Central memory CD4-positive, alpha-beta T cell (primary cell): Measurements from ENCODE around the gene MRPL55.
A peak's percentile ranks its signal among the peaks of the same experiment; 100 is the strongest.
"Not testable (repeated sequence)": the region's sequence is repeated elsewhere in the genome, so short reads cannot be mapped to it uniquely, and the experiment has no call there.

ENCODE experiments used
- DNase-seq: peaks from one replicate; pipeline ENCODE4 v3.0.0; 2022

The MRPL55 gene

DNA sequence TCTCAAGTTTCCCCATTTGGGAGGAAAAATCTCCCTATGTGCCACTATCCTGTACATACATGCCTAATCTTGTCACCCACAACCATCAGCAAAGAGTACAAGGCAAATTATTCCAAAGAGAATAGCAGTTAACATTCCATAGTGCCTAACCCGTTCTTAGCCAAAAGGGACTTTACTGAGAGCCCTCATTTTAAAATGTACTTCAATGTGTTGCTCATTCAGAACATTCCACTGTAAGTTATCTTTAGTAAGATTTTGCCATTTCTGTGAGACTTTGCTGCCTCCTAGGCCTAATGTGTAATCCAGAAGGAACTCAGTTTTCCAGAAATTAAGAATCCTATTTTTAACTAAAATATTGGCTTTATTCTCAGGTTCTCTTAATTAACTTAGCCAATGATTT is 11.3 kb upstream of the MRPL55 start:
- no peak for DNase-seq

DNA sequence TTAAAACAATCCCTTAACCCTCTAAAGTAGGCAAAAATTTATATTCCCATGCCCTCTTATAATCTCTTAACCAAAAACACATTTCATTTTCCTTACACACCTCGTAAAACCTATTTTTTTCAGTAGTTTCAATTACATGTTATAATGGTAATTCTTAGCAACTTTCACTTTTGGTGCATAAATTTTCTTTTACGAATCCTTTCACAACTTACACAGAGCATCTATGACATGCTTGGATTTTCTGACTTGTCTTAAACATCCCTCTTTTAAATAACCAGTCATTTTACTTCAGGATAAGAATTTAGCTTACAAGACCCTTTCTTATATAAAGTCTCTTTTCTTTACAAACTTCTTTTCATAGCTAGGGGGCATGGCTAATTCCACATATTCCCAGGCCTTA is 8.9 kb upstream of the MRPL55 start:
- no peak for DNase-seq

DNA sequence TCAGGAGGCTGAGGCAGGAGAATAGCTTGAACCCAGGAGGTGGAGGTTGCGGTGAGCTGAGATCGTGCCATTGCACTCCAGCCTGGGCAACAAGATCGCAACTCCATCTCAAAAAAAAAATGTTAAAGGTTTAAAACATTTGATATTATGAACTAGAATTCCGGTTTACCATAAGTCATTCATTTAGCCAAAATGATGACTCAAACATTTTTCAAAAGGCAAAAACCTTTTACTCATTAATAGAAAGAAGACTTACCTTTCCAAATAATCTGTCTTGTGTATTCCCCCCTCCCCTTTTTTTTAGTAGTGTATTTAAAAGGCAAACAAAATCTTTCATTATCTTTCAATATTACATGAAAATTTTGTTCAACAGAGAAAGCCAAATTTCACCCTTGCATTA is 8.2 kb upstream of the MRPL55 start:
- no peak for DNase-seq

DNA sequence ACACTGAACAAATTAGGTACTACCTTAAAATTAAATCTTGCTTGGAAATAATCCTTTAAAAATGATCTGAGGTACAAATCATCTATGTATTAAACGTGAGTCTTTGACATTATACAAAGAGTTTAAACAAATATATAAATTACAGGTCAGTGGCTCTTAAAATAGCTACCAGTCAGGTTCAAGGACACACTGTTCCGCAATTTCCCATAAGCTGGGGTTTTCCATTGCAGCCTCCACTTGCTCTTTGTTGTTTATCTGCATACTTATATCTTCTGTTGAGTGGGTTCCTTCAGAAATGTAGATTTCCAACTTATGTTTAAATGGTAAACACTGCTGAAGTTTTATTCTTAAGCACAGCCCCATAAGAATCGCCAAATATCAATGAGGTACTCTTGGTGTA is 5.7 kb upstream of the MRPL55 start:
- no peak for DNase-seq

DNA sequence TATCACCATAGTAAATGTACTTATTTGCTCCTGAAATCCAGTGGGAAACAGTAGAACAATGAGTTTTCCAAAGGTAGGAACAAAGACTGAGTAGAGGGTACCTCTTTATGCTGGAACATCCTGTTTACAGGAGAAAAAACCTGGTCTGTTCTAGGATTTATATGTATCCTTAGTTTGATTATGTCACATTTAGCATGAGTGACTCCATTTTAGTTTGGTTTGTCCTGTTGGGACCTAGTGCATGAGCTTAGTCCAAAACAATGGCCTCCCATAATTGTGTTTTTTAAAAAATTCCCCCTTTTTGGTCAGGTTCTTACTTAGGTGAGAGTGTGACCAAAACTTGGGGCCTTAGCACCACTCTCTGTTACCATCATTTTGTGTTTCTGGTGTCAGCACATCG is 3.5 kb upstream of the MRPL55 start:
- no peak for DNase-seq

DNA sequence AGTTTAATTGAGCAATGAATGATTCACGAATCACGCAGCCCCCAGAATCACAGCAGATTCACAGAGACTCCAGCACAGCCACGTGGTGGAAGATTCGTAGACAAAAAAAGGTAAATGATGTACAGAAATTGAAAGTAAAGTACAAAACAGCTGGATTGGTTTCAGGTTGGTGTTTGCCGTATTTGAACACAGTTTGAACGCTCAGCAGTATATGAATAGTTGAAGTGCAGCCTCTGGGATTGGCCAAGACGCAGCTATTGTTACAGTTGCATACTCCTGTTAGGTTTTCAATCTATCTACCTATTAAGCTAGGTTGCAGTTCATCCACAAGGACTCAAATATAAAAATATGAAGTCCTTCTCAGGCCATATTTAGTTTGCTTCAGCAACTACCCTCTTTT is 3.1 kb upstream of the MRPL55 start:
- no peak for DNase-seq

DNA sequence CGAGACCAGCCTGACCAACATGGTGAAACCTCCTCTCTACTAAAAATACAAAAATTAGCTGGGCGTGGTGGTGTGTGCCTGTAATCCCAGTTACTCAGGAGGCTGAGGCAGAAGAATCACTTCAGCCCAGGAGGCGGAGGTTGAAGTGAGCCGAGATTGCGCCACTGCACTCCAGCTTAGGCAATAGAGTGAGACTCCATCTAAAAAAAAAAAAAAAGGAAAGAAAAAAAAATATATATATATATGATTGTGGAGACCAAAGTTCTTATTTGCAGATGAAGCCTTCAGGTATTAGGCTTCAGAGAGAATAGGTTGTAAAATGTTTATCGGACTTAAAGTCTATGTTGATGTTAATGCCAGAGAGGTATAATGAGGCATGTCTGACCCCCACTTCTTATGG is 2.2 kb upstream of the MRPL55 start:
- DNase-seq: not testable (repeated sequence)

DNA sequence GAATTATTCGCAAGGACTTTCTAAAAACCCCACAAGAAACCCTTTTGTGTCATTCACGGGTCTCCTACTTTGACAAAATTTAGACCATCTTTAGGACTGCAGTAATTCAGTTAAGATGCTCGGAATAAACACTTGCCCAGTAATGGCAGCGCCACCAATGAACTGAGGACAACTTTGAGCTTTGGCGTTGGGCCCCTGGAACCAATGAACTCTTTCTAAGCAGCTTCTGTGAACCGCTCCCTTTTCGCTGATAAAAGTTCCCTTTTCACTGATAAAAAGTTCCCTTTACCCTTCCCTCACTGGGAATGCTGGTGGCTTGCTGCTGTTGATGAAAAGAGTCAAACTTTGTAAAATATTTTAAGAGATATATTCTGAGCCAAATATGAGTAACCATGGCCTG is 1.5 kb upstream of the MRPL55 start:
- DNase-seq: no peak

DNA sequence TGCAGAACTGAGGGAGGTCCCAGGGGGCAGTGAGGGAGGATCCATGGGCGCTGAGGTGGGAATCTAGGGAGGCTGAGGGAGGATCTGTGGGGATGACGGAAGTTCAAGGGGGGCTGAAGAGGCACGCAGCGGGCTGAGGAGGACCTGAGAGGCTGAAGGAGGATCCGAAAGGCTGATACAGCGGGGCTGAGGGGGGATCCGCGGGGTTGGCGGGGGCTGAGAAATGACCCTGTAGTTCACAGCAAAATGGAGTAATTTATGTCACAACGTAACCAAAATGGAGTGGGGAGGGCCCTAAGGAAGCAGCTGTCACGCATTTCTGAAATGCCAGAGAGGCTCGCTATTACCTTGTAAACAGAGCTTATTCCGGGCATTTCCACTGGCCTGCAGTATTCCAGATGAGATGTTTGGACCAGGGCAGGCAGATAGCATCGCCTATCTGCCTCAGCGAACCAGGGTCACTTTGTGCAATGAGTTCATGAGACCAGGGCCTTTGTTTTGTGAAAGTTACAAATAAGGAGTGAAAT is 926 bp upstream of the MRPL55 start:
- no peak for DNase-seq

DNA sequence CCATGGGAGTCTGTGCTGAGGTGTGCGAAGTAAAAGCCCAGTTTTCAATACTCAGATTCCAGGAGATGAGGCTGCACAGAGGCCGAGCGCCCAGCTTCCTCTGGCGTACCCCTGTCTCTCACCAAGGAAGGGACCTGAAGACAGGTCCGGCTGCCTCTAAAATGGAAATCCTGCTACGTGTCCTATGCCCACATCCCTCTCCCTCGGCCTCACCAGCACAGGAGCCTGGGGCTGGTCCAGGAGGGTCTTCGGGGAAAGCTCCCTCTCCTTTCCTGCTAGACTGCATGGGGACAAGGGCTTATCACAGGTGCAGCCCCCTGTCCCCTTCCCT is 392 bp downstream of the MRPL55 start:
- DNase-seq: no peak

DNA sequence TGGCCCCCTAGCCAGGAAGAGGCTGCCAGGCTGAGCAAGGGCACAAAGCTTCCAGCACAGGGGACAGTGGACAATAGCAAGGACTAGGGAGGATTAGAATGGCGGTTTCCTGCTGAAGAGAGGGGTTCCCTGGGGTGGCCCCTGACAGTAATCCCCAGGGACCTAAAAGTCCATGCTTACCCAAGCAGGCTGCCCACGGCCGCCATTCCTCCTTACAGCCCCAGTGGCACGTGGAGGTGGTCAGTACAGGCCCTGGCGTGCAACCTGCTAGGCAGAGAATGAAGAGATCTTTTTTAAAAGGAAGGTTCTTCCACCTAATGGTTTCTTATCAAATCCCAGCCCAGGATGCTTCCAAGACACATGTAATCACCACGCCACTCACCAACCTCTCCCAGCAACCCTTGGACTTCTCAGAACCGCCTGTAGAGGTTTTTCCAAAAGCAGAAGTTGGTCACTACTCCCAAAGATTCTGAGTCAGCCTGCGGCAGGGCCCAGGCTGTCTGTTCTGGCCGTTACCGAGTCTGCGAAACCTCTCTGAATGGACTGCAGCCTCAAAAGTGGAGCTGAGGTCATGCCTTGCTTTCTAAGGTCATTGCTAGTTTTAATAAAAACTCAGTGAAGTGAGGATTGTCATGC is 926 bp downstream of the MRPL55 start:
- no peak for DNase-seq

DNA sequence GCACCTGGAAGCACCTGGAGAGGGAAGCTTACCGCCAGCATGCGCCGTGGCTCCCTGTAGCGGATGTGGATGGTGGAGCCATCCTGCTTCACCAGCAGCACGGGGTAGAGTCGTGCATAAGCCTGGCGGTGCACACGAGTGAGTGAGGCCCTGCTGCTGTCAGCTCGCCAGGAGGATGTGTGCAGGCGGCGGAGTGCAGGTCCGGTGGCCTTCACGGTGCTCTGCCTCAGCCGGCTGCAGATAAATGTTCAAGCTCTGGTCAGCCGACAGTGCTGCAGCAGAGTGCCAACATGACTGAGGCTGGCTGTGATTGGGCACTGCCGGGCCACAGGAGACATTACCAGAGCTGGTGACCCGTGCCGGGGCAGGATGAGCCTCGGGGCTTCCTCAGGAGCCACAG is 1.5 kb downstream of the MRPL55 start:
- DNase-seq: no peak

DNA sequence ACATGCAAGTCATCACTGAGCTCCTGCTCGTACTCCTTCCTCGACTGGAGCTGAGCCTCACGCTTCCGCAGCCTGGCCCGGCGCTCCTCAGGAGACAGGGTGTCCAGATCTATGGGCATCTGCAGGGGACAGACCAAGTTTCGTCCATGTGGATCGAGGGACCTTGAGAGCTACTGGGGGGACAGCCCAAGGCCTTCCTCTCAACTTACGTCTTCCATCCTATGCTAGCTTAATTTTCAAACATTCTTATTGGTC is 2.4 kb downstream of the MRPL55 start:
- DNase-seq: no peak

DNA sequence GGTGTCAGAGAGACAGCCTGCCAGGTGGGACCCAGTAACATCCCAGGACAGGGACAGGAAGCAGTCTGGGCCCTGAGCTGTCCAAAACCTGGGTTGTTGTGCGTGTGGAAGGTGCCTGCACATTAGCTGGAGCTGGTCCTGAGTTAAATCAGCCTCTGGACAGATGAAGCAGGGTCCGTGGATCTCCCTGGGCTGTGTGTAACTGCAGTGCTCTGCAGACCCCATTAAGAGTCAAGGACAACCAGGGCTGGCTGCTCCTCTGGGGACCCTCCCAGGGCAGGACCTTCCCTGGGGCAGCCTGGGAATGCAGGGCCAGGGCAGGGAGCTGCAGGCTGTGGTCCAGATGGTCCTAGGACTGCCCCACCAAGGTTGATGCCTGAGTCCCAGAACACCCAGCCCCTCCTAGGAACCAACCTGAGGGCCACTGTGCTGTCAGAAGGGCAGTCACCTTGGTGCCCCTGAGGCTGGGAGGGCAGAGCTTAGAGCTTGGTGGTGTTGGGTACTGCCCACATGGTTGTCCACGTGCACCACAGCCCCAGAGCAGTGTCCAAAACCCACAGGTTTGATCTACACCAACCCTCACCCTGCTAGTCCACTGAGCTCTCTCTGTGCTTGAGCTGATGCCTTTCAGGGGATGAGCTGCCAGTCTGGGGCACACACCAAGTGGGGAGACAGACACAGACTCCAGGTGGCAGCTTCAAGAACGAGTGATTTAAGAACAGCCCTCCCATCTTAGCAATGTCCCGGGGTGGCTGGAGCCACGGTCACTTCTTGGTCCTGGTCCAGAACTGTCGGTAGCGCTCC is 2.9 kb downstream of the MRPL55 start:
- DNase-seq: no peak

DNA sequence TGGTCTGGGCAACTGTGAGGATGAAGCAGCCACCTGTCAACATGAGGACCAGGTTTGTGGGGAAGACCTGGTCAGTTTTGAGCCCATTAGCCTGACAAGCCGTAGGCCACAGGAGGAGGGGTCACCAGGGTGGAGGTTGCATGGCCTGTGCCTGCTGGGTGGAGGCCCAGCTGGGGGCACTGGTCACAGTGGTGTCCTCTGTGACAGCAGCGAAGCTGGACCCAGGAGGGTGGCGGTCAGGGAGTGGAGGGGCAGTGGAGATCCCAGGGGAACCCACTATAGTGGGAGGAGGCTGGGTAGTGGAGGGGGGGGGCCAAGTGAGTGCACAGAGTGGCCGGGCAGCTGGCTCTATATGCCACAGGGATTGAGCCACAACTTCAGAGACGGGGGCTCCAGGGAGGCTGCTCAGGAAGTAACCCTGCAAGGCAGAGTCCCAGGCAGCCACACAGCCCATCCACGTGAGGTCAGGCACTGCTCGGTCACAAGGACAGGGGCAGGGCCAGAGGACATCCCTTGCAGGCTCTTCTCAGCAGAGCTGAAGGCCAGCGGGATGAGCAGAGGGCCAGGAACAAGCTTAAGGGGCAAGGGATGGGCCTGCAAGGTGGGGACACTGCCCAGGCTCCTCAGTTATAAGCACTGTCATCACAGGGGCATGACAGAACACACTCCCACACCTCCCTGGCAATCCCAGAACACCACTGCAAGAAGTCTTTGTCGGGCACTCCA is 3.7 kb downstream of the MRPL55 start:
- DNase-seq: no peak

DNA sequence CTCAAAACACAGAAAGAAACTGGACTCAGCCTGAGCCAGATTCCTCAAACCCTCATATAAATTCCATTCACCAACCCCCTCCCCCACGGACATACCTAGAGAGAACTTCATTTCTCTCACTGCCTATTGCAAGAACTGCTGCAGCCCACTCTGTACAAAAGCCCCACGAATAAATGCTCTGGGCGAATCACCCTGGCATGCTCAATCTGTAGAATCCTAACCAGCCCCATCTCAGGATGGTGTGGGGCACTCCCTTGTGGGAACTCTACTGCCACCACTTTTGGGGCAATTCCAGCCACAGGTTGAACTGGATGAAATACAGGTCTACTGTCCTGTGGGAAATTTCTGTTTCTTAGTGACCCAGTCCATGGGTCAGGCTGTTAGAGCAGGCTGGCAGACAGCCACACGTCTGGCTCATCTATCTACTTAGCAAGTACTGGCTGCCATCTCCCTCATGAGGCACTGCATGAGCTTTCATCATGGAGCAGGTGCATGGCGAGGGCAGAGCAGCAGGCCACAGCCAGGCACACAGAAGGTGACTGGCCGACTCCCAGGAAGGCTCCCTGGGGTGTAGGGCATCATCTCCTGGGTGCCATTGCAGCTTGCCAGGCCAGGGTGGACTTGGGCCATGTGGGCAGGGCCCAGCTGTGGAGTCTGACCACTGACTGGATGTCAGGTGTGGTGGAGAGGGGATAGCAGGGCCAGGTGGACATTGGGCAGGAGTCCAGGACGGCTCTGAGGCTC is 4.4 kb downstream of the MRPL55 start:
- no peak for DNase-seq

DNA sequence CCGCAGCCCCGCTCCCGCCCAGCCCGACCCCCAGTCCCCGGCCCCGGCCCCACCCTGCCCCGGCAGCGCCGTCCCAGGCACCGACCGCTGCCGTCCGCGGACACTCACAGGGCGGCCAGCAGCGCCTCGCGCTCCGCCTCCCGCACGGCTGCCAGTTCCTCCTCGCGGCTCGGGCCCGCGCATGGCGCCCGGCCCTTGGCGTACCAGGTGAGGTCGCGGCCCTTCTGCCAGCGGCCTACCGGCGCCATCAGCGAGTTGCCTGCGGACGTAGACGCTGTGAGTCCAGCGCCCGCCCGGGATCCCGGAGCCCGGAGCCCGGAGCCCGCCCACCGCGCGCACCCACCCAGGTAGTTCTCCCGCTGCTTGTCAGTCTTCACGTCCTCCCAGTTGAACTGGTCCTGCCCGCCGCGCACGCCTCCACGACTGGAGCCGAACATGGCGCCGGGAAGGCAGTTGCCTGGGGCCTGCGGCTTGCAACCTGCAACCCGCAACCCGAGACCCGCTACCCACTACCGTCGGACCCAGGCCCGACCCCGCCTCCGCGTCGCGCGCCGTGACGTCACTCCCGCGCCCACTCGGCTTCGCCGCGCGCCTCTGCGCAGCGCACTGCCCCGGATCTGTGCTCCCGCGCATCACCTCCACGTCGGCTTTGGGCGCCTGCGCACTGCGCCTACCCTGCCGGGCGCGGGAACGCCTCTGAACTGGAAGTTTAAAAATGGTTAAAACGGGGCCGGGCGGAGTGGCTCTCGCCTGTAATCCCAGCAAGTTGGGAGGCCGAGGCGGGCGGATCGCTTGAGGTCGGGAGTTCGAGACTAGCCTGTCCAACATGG is 6.1 kb downstream of the MRPL55 start, which contains the start of gene C1orf35:
C1orf35 (minus strand) TSS at position 535 of the 830 bp plus-strand sequence; CDS start at position 437, 98 bp downstream.
- DNase-seq: peak; percentile 93

DNA sequence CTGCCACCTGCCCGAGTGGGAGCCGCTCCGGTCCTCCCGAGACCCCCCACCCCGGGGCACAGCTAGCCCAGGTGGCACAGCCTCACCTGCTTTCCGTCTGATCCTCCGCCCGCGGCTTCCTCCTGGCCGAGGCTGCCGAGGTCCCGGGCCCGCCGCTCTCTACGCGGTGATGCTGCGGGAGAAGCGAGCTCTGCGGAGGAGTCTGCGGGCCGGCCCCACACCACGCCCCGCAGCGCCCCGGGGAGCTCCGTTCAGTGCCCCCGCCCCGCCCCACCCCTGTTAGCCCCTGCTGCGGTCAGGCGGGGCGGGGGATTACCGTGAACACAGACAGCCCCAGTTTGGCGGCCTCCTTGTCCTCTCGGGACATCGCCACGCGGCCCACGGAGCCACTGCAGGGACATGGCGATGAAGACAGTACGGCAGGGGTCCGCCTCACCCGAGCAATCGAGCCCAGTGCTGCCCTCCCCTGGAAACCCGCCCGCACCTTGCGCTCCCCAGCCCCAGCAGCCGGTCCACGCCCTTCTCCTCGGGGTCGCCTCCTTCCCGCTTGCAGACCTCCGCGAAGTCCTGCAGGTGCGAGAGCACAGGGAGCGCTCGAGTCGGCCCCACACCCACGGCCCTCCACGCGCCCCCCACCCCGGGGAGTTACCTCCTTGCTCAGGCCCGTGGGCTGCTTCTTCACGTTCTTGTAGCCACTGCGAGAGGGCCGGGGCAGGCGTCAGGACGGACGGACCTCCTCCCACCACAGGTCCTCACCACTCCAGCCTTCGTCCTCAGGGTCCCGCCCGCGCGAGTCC is 6.9 kb downstream of the MRPL55 start:
- DNase-seq: peak; percentile 60

DNA sequence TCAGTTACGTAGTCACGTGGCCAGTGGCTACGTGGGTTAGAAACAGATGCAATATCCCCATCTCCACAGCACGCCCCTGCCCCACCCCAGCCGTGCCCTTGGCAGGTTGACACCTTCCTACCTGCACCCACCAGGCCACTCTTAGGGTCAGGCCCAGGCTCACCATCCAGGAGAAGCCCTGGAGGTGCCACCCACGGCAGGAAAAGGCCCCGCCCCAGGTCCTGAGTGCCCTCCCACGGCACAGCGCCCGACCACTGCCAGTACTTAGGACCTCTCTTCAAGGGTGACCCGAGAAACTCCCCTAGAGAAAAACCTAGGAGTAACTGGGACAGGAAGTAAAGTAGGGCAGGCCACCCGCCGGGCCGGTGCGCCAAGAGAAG is 7.5 kb downstream of the MRPL55 start:
- DNase-seq: peak; percentile 32

DNA sequence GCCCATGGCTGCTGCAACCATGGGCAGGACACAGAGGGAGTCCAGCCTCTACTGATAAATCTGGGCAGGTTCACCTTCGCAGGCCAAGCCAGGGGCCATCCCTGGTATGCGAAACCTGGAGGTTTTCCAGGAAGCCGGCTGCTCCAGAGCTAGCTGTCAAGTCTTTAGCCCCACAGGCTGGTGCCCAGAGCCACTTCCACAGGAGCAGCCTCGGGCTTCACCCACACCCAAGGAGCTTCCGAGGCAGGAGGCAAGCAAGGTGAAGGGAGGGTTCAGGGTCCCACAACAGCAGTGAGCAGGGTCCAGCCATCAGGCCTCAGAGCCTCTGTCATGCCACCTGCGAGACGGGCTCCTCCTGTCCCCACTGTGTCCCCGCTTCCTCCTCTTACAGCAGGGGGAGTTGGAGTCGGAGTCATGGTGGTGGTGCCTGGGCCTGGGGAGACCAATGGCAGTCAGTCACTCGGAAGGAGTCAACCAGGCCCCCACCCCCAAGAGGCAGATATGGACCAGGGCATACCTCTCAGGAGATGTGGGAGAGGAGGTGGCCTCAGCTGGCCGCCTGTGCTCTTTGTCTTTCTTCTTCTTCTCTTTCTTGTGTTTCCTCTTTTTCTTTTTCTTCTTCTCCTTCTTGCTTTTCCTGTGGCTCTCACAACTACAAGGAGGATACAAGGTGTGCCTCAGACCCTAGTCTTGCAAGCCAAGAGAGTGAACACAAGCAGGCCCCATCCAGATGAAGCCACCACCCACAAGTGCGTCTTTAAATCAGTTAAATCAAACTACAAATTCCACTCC is 8.1 kb downstream of the MRPL55 start:
- no peak for DNase-seq

DNA sequence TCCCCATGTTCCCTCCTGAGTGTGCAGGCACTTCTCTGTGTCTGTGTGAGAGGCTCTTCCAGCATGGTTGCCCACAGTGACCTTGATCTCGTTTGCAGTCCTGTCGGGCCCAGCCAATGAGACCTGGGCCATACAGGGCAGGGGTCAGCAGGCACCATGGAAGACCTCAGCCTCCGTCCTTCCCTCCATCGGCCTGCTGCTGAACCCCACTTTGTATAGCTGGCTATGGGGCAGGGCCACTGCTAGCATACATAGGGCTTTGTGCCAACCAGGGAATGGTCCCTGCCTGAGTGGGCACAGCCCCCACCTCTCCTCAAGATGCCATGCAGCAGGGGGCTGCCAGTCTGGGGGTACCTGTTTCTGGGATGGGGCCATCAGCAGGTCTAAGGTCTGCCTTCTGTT is 9.8 kb downstream of the MRPL55 start:
- DNase-seq: no peak
